H1 (cell line): Measurements from ENCODE around the gene DNAJB1. TPM values are rescaled to one million over a fixed set of nuclear protein-coding genes. Genes with fewer than 3 reads are reported as not detected.

Source experiments
- CBX5 ChIP-seq: fragments of 300-800, 300-1000 bp; sonication (generic); IDR thresholded peaks from 2 replicates; pipeline ENCODE4 v1.7.1; 2016; ENCODE audit warnings: antibody characterized with exemption, low read length, low read depth
- CEBPB ChIP-seq: IDR thresholded peaks from 2 replicates; pipeline ENCODE4 v1.6.1; 2012; ENCODE audit warnings: low read depth, low read length
- CHD7 ChIP-seq: fragments of 300-600 bp; sonication (generic); IDR thresholded peaks from 2 replicates; pipeline ENCODE4 v1.7.1; 2012; ENCODE audit warnings: low read length, moderate library complexity, mild to moderate bottlenecking, inconsistent platforms; ENCODE audit not compliant: insufficient replicate concordance
- EGR1 ChIP-seq: IDR thresholded peaks from 2 replicates; pipeline ENCODE4 v1.6.1; 2011; ENCODE audit warnings: low read depth, low read length, borderline replicate concordance
- KDM4A ChIP-seq: IDR thresholded peaks from one replicate; pipeline ENCODE4 v1.7.1; 2012; ENCODE audit warnings: low read depth, mild to moderate bottlenecking, moderate library complexity, low read length, inconsistent platforms; ENCODE audit not compliant: severe bottlenecking
- MAFK ChIP-seq: IDR thresholded peaks from 2 replicates; pipeline ENCODE4 v1.6.1; 2012; ENCODE audit warnings: low read depth, mild to moderate bottlenecking, improper control_type of control experiment, low read length
- POU5F1 ChIP-seq: IDR thresholded peaks from 2 replicates; pipeline ENCODE4 v1.6.1; 2011; ENCODE audit warnings: low read depth, mild to moderate bottlenecking, low read length, moderate library complexity
- RNF2 ChIP-seq: fragments of 200-900, 300-1000 bp; sonication (generic); IDR thresholded peaks from 2 replicates; pipeline ENCODE4 v1.7.1; 2016; ENCODE audit warnings: borderline replicate concordance, low read depth, mild to moderate bottlenecking, antibody characterized with exemption, low read length; ENCODE audit not compliant: poor library complexity, severe bottlenecking; ENCODE audit errors: missing control alignments
- TAF1 ChIP-seq: IDR thresholded peaks from 2 replicates; pipeline ENCODE4 v1.6.1; 2011; ENCODE audit warnings: mild to moderate bottlenecking, low read depth, low read length
- TBP ChIP-seq: IDR thresholded peaks from 2 replicates; pipeline ENCODE4 v1.6.1; 2011; ENCODE audit warnings: low read depth, low read length, improper control_type of control experiment
- polyA plus RNA-seq, 7 experiments: library from polyadenylated mRNA; depleted of rRNA in 3 of 7; stranded (reverse) in 5 of 7; unstranded in 2 of 7; fragments of >200 nt in 5 of 7; fragments of 200-250 nt in 2 of 7; gene quantifications; 1 replicate in 5 of 7; 2 replicates in 1 of 7; 4 replicates in 1 of 7; pipeline versions ENCODE4 v1.2.1 to v1.2.3, GENCODE V29; 2011 to 2013; ENCODE audit warnings: missing spikeins in 2 of 7, mixed read lengths in 2 of 7
- total RNA-seq: library from RNA; stranded (reverse); fragmentation: NEBNext Ultra II Directional; extraction: Animal tissue kit (Norgen Biotek cat#: 25700); gene quantifications from 2 replicates; pipeline ENCODE4 v1.2.1, GENCODE V29; 2021

The DNAJB1 gene
- total and polyA plus RNA-seq, 2 of the 8 experiments (the other 6 are each of a cell fraction or from before 2014, with no cell fraction given): 62.9 to 64.3 TPM

GRCh38 chr19:14553042-14553938 is 35.1 kb upstream of the DNAJB1 start (continued):
- no peak for TF ChIP-seq CHD7
- no peak for TF ChIP-seq POU5F1
- no peak for TF ChIP-seq MAFK
- TF ChIP-seq EGR1: no peak
- no peak for TF ChIP-seq CEBPB
- TF ChIP-seq RNF2: no peak
- no peak for TF ChIP-seq TBP
- no peak for TF ChIP-seq KDM4A
- no peak for TF ChIP-seq TAF1
- TF ChIP-seq CBX5: no peak
